ENCODE results near the gene ANTXR1.

ANTXR1 gene

GRCh38 chr2:69003731-69004130 lies 9.2 kb upstream of the ANTXR1 start:
- DNase-seq (ENCODE audit: low read depth in 3 of 3) = no peak

GRCh38 chr2:69007169-69007568 lies 5.8 kb upstream of the ANTXR1 start:
- no peak for DNase-seq (ENCODE audit: low read depth in 3 of 3)

DNA sequence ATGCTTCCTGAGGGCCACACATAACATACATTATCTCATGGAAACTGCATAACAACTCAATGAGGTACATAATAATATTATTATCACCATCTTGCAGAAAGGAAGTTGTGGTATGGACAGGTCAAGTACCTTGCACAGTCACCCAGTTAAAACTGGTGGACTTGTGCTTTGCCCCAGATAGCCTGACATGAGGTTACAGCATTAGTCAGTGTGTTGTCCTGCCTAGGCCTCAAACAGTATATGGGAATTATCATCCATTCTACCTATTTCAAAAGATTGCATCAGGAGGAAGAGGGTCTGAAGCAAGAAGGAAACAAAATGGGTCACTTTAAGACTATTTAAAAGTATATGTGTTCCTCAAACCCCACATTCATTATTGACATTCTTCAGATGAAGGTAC lies 5.4 kb upstream of the ANTXR1 start:
- no peak for DNase-seq (ENCODE audit: low read depth in 3 of 3)

DNA sequence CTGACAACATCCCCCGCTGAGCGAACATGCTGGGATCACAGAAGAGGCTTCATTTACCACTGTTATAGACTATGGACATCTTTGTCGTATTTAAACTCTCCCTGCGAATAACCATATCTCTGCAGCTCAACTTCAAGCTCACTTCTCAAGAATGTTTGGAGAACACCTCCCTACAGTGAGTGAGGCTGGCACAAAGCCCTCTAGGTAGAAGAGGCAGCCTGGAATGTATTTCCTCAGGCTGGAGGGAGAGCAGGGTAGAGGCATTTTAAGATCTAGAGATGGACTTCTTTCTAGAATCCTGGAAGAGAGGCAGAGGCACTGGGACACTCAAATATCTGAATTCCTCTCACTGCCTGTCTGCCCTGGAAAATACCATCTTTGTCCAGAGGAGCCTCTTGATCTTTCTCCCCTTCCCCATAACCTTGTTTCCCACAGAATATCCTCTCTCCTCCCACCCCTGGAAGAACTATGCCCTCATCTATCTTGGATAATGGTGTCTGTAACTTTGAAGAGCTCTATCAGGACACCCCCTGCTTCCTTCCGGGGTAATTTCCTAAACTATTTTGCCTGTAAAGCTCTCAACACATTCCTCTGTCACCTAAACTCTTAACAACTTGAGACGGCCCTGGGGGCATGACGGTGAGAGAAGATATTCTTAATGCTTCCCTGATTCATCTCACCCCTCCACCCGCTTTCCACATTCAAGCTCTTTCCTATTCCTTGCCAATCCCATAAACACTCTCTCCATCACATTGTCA lies 2.4 kb upstream of the ANTXR1 start:
- no peak for DNase-seq (ENCODE audit: low read depth in 3 of 3)

DNA sequence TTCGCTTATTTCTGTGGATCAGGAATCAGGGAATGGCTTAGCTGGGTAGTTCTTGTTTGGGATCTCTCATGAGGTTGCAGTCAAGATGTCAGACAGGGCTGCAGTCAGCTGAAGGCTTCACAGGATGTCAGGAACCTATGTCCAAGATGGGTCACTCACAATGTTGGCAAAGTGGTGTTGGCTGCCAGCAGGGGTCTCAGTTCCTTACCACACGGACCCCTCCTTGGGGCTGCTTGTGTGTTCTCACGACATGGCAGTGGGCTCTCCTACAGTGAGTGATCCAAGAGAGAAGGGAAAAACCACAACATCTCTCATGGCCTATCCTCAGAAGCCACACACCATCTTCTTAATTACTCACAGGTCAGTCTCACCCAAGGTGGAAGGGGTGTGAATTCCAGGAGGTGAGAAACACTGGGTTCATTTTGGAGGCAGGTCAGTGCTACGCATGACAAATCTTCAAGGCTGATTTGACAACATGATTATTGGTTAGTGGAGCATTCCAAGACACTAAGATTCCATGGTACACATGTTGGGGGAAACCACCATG lies 1.3 kb upstream of the ANTXR1 start:
- DNase-seq (ENCODE audit: low read depth in 3 of 3) = no peak

GRCh38 chr2:69012310-69013141 lies 453 bp upstream of the ANTXR1 start:
- peak in 1 of 3 experiments; percentile 38 for DNase-seq (ENCODE audit: low read depth in 3 of 3)

DNA sequence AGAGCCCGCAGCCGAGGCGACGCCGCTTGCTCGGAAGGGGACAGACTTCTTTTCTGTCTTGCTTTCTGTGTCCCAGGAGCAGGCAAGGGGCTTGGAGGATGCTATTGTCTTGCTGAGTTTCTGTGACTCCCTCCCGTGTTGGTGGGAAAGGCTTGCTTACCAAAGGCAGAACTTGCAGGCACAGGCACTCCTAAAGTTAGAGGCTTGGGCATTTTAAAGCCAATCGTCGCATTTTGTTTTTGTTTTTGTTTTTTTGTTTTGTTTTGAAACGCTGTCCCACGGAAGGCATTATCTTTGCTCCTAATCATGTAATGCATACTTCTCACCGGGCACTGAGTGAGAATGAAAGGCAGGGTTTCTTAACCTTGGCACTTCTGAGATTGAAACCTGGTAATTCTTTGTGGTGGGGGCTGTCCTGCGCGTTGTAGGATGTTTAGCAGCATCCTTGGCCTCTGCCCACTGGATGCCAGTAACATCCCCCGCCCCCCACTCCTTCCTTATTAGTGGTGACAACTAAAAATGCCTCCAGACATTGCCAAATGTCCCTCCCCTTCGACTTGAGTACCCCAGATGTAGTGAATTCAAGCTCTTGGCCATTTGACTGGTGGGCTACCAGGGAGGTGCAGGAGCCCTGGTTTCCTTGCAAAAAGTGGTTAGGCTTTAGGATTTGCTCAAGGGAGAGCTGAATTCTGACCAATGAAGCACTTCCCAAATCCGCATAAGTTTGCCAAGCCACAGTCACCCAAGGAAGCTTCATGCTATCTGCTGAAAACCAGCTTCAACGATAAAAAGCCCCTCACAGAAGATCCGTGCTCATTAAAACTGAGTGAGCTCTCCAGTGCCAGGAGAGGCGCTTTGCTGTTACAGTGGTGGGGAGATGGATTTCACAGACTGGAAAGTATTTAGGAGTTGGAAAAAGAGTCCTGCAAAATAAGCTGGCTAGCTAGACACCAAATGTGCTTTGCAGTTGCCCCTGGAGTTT lies 1.2 kb downstream of the ANTXR1 start:
- peak in 1 of 3 experiments; percentile 7 for DNase-seq (ENCODE audit: low read depth in 3 of 3)

GRCh38 chr2:69017080-69017479 lies 4.1 kb downstream of the ANTXR1 start:
- no peak for DNase-seq (ENCODE audit: low read depth in 3 of 3)

DNA sequence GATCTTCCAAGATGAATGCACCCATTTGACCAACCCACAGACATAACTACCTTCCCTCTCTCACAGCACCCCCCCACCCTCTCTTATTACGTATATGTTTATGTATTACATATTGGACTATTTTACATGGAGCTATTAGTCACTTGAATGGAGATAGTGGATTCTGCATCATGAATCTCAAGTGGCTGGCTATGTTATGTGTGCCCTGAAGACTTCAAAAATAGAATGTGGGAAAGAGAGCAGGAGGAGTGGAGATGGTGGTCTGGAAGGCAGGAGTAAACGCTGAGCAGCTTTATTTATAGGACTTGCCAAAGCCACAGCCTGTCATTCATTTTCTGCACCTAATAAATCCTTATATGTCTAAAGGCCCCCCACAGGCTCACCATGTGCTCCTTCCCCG lies 4.9 kb downstream of the ANTXR1 start:
- no peak for DNase-seq (ENCODE audit: low read depth in 3 of 3)

DNA sequence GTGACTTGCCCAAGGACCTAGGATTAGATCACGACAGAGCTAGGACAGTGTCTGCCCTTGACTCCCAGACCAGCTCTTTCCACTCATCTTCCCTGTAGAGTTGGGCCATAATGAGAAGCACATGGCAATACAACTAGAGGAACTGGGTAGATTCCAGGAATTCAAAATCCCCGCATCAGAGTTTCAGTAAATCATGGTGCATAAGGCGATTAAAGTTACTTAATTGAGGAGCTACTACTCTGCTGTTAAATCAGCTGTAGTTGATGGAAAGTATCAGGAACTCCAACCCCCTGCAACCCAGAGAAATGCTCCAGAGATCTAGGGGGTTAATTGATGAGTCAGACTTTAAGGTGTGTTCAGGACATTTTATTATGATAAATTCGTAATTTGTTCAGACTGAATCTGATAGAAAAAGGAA lies 5.7 kb downstream of the ANTXR1 start:
- DNase-seq (ENCODE audit: low read depth in 3 of 3) = no peak

DNA sequence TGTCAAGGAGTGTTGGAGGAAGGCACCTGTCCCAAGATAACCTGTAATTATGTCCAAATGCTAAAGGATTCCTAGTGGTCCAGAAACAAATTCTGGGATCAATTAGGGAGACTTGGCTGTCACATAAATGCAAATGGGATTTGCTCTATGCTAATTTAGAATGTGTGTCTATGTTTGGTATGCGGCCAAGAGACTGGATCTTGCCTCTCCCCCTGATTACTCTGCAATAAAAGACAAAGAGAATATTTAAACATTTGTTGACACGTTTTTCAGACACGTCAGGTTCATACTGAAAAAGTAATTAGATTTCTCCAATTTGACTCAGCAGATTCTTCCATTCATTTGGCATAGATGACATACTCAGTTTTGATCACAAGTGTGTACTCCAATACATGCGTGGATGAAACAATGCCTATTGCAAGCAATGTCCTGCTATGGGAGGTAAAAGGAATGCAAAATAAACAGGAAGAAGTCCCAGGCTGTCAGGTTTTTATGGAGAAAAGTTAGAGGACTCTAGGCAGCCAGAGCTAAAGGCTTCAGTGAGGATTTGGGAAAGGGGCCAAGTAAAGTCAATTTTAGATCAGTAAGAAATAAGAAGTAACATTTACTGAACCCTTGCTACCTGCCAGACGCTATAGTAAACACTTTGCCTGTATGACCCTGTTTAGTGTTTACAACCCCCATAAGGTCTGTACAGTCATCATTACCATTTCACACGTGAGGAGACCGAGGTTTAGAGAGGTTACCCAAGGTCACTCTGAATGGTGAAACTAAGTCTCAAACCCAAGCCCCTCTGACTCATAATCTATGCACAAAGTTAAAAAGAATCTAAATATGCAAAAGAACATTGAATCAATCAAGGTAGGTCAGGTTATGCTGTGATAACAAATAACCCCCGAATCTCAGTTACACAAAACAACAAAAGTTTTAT lies 7.8 kb downstream of the ANTXR1 start:
- no peak for DNase-seq (ENCODE audit: low read depth in 3 of 3)

DNA sequence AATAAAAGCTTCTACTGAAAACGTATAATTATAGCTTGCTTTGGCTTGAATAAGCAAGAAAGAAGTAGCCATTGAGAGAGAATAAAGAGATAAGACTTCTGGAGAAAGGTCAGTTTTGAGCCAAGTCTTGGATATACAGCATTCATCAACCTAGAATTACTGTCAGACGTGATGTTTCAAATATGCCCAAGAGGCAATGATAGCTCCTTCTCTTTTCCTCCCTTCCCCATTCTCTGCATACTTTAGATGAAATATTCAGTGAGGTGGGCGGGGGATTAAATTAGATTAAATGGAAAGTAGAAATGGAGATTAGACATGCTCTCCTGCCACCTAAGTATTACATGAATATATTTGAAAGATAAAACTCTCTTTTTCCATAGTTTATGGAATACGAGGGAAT lies 8.7 kb downstream of the ANTXR1 start:
- no peak for DNase-seq (ENCODE audit: low read depth in 3 of 3)

DNA sequence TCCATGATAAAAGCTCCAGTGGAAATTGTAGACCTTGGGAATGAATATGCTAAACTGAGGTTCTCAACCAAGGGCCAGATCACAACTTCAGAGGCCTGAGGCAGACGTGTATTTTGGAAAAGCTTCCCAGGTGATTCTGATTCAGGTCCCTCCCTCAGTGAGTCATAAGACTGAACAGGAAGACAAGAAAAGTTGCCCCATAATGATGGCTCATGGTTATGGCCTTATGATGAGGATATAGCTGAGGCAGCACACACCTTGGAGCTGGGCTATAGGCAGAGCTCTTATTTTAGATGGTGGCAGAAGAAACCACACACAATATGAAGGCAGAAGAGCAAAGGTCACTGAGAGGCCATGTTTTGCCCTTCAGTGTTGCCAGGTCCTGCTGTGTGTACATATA lies 9.6 kb downstream of the ANTXR1 start:
- no peak for DNase-seq (ENCODE audit: low read depth in 3 of 3)

DNA sequence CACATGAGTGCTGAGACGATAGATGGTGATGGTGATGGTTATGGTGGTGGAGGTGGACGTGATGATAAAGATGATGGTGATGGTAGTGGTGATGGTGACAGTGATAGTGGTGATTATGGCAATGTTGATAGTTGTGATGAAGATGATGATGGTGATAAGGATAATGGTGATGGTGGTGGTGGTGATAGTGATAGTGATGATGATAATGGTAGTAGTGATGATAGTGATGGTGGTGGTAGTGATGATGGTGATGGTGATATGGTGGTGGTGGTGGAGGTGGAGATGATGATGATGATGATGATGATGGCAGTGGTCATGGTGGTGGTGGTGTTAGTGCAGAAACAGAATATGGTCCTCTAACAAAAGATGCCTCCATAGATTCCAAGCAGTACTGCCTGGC lies 10.3 kb downstream of the ANTXR1 start:
- no peak for DNase-seq (ENCODE audit: low read depth in 3 of 3)

- no peak for DNase-seq (ENCODE audit: low read depth in 3 of 3)
These were observed 13.0 kb downstream of the ANTXR1 start for GRCh38 chr2:69026026-69026425.

DNA sequence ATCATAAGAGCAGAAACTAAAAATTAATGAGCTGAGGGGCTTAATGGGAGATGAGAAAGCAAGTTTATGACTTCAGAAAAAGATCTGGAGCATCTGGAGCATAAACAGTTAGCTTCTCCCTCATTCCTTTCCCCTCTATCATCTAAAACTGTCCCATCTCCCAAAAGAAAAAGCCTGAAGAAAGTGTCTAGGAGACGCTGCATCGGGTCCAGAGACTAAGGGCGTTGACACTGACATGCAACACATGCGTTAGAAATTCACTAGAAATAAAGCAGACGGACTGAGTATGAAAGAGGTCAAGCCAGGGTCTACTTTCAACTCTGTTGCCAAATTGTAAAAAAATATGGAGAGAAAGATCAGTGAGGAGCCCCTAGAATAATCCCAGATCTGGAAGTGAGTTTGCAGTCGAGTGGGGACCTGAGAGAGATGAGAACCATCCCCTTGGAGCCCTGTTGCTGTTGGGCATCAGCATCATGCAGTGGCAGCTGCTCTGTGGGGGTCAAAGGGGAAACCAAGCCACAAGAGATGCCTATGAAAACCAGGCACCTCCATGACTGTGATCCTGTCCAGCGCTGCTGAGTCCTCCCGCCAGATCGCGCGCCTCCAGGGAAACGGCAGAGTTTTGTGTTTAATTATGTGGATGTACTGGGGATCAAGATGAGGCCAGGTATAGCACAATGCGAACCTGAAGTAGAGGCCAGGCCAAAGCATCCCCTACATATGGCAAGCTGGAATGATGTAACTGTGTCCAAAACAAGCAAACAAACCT lies 13.9 kb downstream of the ANTXR1 start:
- no peak for DNase-seq (ENCODE audit: low read depth in 3 of 3)

DNA sequence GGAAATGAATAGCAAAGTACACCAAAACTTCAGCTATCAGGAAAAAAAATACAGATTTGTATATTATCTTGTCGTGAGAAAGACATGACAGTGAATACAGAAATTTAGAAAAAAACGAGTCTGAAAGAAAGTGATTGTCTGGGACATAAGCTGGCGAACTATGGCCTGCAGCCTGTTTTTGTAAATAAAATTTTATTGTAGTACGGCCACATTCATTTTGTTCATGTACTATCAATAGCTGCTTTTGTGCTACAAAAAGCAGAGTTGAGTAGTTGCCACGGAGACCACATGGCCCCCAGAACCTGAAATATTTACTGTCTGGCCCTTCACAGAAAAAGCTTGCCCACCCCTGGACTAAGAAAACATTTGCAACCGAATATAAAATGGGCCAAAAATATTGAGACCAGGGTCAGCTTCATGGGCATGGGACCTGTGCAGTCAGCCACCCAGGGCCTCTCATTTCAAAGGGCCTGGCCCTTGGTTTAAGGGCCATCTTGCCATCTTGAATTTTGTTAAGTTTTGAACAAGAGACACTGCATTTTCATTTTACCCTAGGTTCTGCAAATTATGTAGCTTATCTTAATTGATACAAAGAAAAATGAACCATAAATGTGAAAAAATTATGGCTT lies 17.9 kb downstream of the ANTXR1 start:
- DNase-seq (ENCODE audit: low read depth in 3 of 3) = no peak

GRCh38 chr2:69031466-69031865 lies 18.5 kb downstream of the ANTXR1 start:
- DNase-seq (ENCODE audit: low read depth in 3 of 3) = no peak

GRCh38 chr2:69032336-69032735 lies 19.4 kb downstream of the ANTXR1 start:
- no peak for DNase-seq (ENCODE audit: low read depth in 3 of 3)

All from stimulated activated CD4-positive, alpha-beta T cell treated with anti-CD3 and anti-CD28 coated beads, TNF-alpha, amount 100 ng/mL, for 24 hours (primary cell).